ENCODE measurements around the gene GH2.

GRCh38 chr17:63859257-63859656, 22.5 kb downstream of the GH2 start:
- TF ChIP-seq PATZ1 (CRISPR knock-in tag; IDR thresholded peaks at IDR 0.05; ENCODE audit: borderline replicate concordance) (no peak), GLIS3 (CRISPR knock-in tag; IDR thresholded peaks at IDR 0.05) (no peak), ZFP30 (CRISPR knock-in tag; IDR thresholded peaks at IDR 0.05) (no peak), BACH2 (CRISPR knock-in tag; IDR thresholded peaks at IDR 0.05; ENCODE audit: borderline replicate concordance) (no peak), TOX (CRISPR knock-in tag; IDR thresholded peaks at IDR 0.05; ENCODE audit: borderline replicate concordance) (no peak), ESRRG (CRISPR knock-in tag; IDR thresholded peaks at IDR 0.05) (no peak), CREB5 (CRISPR knock-in tag; IDR thresholded peaks at IDR 0.05; ENCODE audit: low read depth) (no peak), RARB (CRISPR knock-in tag; IDR thresholded peaks at IDR 0.05) (no peak), ZFP3 (CRISPR knock-in tag; IDR thresholded peaks at IDR 0.05) (no peak)
- TF ChIP-seq, protein P1, sequence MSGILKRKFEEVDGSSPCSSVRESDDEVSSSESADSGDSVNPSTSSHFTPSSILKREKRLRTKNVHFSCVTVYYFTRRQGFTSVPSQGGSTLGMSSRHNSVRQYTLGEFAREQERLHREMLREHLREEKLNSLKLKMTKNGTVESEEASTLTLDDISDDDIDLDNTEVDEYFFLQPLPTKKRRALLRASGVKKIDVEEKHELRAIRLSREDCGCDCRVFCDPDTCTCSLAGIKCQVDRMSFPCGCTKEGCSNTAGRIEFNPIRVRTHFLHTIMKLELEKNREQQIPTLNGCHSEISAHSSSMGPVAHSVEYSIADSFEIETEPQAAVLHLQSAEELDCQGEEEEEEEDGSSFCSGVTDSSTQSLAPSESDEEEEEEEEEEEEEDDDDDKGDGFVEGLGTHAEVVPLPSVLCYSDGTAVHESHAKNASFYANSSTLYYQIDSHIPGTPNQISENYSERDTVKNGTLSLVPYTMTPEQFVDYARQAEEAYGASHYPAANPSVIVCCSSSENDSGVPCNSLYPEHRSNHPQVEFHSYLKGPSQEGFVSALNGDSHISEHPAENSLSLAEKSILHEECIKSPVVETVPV (CRISPR knock-in tag; IDR thresholded peaks at IDR 0.05) = no peak
